ENCODE measurements around the gene LCN15. TPM values are rescaled to one million over a fixed set of nuclear protein-coding genes. Genes with fewer than 3 reads are reported as not detected.
A peak's percentile ranks its signal among the peaks of the same experiment; 100 is the strongest.
"Not testable (repeated sequence)": the region's sequence is repeated elsewhere in the genome, so short reads cannot be mapped to it uniquely, and the experiment has no call there.

LCN15 gene
- total RNA-seq, 1 experiment from 2014 or later: not detected

DNA sequence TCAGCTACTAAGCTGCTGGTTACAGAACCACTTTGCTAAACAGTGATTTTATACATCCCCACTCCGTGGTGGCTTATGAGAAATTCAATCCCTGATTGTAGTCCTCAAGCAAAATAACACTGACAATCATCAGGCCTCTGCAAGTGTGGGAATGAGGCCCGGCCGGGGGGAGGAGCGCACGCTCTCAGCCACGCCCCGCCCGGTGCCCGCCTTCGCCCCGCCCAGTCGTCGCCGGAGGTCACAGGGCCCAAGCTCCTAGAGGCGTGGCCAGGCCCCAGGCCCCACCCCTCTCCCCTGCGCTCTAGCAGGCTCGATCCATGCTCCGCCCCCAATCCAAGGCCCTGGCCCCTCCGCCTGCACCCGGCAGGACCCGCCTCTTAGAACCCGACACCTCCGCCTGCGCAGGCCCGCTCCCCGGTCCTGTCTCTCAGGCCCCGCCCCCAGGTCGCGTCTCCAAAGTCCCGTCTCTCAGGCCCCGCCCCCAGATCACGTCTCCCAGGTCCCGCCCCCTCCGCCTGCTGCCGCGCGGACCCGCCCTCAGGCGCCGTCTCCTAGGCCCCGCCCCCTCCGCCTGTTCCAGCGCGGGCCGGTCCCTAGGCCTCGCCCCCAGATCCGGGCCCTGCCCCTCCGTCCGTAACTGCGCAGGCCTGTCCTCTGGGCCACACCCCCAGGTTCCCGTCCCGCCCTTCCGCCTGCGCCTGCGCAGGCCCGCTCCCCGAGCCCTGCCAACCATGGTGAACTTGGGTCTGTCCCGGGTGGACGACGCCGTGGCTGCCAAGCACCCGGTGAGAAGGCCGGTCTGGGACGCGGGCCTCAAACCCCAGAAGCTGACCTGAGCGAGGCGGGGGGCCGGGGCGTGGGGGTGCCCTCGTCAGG is 26.6 kb upstream of the LCN15 start, which contains the start of gene TMEM141:
TSS of gene TMEM141 (plus strand) at position 705 of the 876 bp plus-strand sequence. CDS start at position 732, 27 bp downstream.
- Histone ChIP-seq H2AFZ (peak within 1 kb of the TSS; percentile 93), H3F3A (ENCODE audit: insufficient read depth, low read depth) (peaks cover 18% of the 10 kb centered on the region), H3K4me2 (peak within 1 kb of the TSS; percentile 84), H3K4me3 (peak within 1 kb of the TSS; percentile 68), H4K20me1 (ENCODE audit: insufficient read depth) (peaks cover 14% of the 10 kb centered on the region), H3K9me2 (ENCODE audit: insufficient read depth) (no peaks in the 10 kb centered on the region), H3K27me3 (ENCODE audit: insufficient read depth, low read depth) (no peaks in the 10 kb centered on the region), H3K36me3 (ENCODE audit: low read depth) (no peaks in the 10 kb centered on the region), H3K9me3 (ENCODE audit: insufficient read depth, low read depth) (no peaks in the 10 kb centered on the region), H3K79me2 (ENCODE audit: low read depth) (peaks cover 8% of the 10 kb centered on the region), H3K4me1 (replicated peaks; ENCODE audit: insufficient read depth) (peaks cover 15% of the 10 kb centered on the region; the same call in 1 of the 2 replicates), H3K27ac (peak within 1 kb of the TSS; percentile 79)
- no TSS peak for BruUV-seq (replicated peaks)
- DNase-seq: peak; percentile 94 to 100
- intact Hi-C loops (cut with micrococcal nuclease; ENCODE audit: unreplicated experiment): loop anchor here (1.0 to 10.0 kb wide), 6 partner anchors 56 to 451 kb away; partner anchors contain the start of genes CLIC3, SEC16A and TUBB4B
- POLR2A ChIA-PET (ENCODE audit: unreplicated experiment): interaction anchor here (0.5 to 0.8 kb wide), 8 partner anchors 19 to 433 kb away, joined by 3 to 12 read pairs (median 5); no protein-coding TSS in a partner anchor
- CTCF ChIA-PET: interaction anchor here (0.5 to 1.0 kb wide), 7 partner anchors 9 to 422 kb away, joined by 3 to 4 read pairs (median 3); partner anchors contain the start of gene ABCA2
- TF ChIP-seq, protein P1, sequence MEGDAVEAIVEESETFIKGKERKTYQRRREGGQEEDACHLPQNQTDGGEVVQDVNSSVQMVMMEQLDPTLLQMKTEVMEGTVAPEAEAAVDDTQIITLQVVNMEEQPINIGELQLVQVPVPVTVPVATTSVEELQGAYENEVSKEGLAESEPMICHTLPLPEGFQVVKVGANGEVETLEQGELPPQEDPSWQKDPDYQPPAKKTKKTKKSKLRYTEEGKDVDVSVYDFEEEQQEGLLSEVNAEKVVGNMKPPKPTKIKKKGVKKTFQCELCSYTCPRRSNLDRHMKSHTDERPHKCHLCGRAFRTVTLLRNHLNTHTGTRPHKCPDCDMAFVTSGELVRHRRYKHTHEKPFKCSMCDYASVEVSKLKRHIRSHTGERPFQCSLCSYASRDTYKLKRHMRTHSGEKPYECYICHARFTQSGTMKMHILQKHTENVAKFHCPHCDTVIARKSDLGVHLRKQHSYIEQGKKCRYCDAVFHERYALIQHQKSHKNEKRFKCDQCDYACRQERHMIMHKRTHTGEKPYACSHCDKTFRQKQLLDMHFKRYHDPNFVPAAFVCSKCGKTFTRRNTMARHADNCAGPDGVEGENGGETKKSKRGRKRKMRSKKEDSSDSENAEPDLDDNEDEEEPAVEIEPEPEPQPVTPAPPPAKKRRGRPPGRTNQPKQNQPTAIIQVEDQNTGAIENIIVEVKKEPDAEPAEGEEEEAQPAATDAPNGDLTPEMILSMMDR (conservative IDR thresholded peaks at IDR 0.05): no peak
- no peak for TF ChIP-seq EZH2 (IDR thresholded peaks at IDR 0.05; ENCODE audit: low read depth)

DNA sequence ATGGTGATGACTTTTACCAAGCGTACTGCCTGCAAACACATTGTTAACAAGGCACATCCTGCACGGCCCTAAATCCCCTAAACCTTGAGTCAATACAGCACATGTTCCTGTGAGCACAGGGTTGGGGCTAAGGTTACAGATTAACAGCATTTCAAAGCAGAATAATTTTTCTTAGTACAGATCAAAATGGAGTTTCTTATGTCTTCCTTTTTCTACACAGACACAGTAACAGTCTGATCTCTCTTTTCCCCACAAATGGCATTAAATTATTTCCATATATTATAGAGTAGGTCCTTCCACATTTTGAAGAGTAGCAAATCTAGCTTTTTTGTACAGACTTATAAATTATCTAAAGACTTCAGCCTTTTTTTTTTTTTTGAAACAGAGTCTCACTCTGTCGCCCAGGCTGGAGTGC is 25.2 kb upstream of the LCN15 start:
- H3K79me2 ChIP-seq (ENCODE audit: low read depth): peaks cover 8% of the 10 kb centered on the region
- BruUV-seq (replicated peaks): no TSS peak
- H3K4me1 ChIP-seq (replicated peaks; ENCODE audit: insufficient read depth): peaks cover 15% of the 10 kb centered on the region; the same call in 1 of the 2 replicates
- no peaks in the 10 kb centered on the region for H3K9me2 ChIP-seq (ENCODE audit: insufficient read depth)
- TF ChIP-seq, protein P1 (conservative IDR thresholded peaks at IDR 0.05): no peak
- TF ChIP-seq EZH2 (IDR thresholded peaks at IDR 0.05; ENCODE audit: low read depth): no peak
- no peak overlapping the region for H3K27ac ChIP-seq
- POLR2A ChIA-PET (ENCODE audit: unreplicated experiment): no interaction called here
- H3K9me3 ChIP-seq (ENCODE audit: insufficient read depth, low read depth): no peaks in the 10 kb centered on the region
- no peak overlapping the region for H2AFZ ChIP-seq
- no peaks in the 10 kb centered on the region for H3K36me3 ChIP-seq (ENCODE audit: low read depth)
- H3K4me2 ChIP-seq: no peak overlapping the region
- H3F3A ChIP-seq (ENCODE audit: insufficient read depth, low read depth): peaks cover 18% of the 10 kb centered on the region
- DNase-seq: no peak
- peaks cover 14% of the 10 kb centered on the region for H4K20me1 ChIP-seq (ENCODE audit: insufficient read depth)
- intact Hi-C loops (cut with micrococcal nuclease; ENCODE audit: unreplicated experiment): no loop called here
- CTCF ChIA-PET: no interaction called here
- no peak overlapping the region for H3K4me3 ChIP-seq
- no peaks in the 10 kb centered on the region for H3K27me3 ChIP-seq (ENCODE audit: insufficient read depth, low read depth)

DNA sequence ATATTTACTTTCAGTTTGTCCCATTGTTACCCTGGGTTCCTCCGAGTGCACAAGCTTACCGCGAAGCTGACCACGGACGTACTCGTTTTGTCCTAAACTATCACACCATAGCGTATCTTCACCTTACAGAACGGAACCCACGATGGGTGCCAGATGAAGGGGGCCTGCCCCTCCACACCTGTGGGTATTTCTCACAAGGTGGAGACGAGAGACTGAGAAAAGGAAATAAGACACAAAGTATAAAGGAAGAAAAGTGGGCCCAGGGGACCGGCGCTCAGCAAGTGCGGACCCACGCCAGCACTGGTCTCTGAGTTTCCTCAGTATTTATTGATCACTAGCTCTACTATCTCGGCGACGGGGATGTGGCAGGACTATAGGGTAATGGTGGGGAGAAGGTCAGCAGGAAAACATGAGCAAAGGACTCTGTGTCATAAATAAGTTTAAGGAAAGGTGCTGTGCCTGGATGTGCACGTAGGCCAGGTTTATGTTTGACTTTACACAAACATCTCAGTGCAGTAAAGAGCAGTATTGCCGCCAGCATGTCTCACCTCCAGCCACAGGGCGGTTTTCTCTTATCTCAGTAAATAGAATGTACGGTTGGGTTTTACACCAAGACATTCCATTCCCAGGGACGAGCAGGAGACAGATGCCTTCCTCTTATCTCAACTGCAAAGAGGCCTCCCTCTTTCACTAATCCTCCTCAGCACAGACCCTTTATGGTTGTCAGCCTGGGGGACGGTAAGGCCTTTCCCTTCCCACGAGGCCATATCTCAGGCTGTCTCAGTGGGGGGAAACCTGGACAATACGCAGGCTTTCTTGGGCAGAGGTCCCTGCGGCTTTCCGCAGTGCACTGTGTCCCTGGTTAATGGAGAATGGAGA is 24.6 kb upstream of the LCN15 start:
- CTCF ChIA-PET: interaction anchor here (1.4 kb wide), 1 partner anchor 11 kb away, joined by 3 read pairs; no protein-coding TSS in a partner anchor

More for the DNA sequence above, 24.6 kb upstream of the LCN15 start:
- H3K9me2 ChIP-seq (ENCODE audit: insufficient read depth); H3K9me3 ChIP-seq (ENCODE audit: insufficient read depth, low read depth); H3K27ac ChIP-seq; H3K4me2 ChIP-seq; H3K4me3 ChIP-seq; H3K27me3 ChIP-seq (ENCODE audit: insufficient read depth, low read depth); H3K79me2 ChIP-seq (ENCODE audit: low read depth); BruUV-seq (replicated peaks); intact Hi-C loops (cut with micrococcal nuclease; ENCODE audit: unreplicated experiment); H2AFZ ChIP-seq; DNase-seq; H3K36me3 ChIP-seq (ENCODE audit: low read depth): not testable (repeated sequence)
- Histone ChIP-seq H4K20me1 (ENCODE audit: insufficient read depth) (peaks cover 14% of the 10 kb centered on the region), H3F3A (ENCODE audit: insufficient read depth, low read depth) (peaks cover 20% of the 10 kb centered on the region), H3K4me1 (replicated peaks; ENCODE audit: insufficient read depth) (peaks cover 15% of the 10 kb centered on the region; the same call in 1 of the 2 replicates)
- POLR2A ChIA-PET (ENCODE audit: unreplicated experiment): interaction anchor here (0.5 to 0.6 kb wide), 2 partner anchors 246 to 436 kb away, joined by 3 to 6 read pairs; partner anchors contain the start of gene CYSRT1
